Measurements from ENCODE around the gene PTGR2.

Gene PTGR2

GRCh38 chr14:73851567-73852382 lies at the start of gene PTGR2:
Gene PTGR2, plus strand, starts transcription at chr14:73851831. Its CDS starts 7,032 bp downstream, at chr14:73858863.
- H3K4me3 ChIP-seq (ENCODE audit: control insufficient read depth, low read depth, low read length): peak within 1 kb of the TSS; percentile 72
- peak; percentile 82 for DNase-seq (ENCODE audit: low read depth)
- TF ChIP-seq, protein P1, sequence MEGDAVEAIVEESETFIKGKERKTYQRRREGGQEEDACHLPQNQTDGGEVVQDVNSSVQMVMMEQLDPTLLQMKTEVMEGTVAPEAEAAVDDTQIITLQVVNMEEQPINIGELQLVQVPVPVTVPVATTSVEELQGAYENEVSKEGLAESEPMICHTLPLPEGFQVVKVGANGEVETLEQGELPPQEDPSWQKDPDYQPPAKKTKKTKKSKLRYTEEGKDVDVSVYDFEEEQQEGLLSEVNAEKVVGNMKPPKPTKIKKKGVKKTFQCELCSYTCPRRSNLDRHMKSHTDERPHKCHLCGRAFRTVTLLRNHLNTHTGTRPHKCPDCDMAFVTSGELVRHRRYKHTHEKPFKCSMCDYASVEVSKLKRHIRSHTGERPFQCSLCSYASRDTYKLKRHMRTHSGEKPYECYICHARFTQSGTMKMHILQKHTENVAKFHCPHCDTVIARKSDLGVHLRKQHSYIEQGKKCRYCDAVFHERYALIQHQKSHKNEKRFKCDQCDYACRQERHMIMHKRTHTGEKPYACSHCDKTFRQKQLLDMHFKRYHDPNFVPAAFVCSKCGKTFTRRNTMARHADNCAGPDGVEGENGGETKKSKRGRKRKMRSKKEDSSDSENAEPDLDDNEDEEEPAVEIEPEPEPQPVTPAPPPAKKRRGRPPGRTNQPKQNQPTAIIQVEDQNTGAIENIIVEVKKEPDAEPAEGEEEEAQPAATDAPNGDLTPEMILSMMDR (IDR thresholded peaks at IDR 0.05; ENCODE audit: control insufficient read depth, insufficient read depth, low read depth, low read length, missing control alignments): peak; percentile 10

DNA sequence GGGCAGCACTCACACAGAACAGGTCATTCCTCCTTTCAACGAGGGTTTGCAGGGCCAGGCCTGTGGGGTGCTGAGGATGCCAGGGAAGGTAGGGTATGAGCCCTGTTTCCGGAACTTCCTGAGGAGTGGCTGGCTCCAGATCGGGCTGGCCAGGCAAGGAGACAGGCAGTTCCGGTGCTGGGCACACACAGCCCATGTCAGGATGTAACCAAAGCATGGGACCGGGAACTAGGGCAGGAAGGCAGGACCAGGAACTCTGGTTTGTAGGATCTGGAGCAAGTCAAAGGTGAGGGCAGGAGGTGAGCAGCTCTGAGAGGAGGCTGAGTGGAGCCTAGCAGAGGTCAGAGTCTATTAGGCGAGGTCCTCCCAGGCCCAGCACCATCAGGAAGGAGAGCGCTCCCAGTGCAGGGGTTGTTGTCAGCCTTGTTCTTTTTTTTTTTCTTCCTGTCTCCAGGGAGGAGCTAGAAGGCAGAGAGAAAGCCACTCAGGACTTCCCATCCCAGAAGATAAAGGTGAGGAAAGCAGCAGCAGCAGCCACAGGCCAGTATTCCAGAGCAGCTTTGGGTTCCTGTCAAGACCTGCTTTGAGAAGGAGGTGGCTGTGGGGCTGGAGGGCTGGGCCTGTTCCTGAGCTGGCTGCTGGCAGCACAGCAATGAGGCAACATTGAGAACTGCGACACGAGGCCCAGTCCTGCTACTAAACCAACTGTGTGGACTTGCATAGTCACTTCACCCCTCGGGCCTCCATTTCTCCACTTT lies 49.0 kb upstream of the PTGR2 start:
- TF ChIP-seq, protein P1 (IDR thresholded peaks at IDR 0.05; ENCODE audit: control insufficient read depth, insufficient read depth, low read depth, low read length, missing control alignments): no peak
- no peak for DNase-seq (ENCODE audit: low read depth)
- H3K4me3 ChIP-seq (ENCODE audit: control insufficient read depth, low read depth, low read length): no peak overlapping the region

GRCh38 chr14:73804636-73805035 lies 47.0 kb upstream of the PTGR2 start:
- no peak for DNase-seq (ENCODE audit: low read depth)
- H3K4me3 ChIP-seq (ENCODE audit: control insufficient read depth, low read depth, low read length): no peak overlapping the region
- TF ChIP-seq, protein P1 (IDR thresholded peaks at IDR 0.05; ENCODE audit: control insufficient read depth, insufficient read depth, low read depth, low read length, missing control alignments): no peak

- DNase-seq (ENCODE audit: low read depth): no peak
- H3K4me3 ChIP-seq (ENCODE audit: control insufficient read depth, low read depth, low read length): no peak overlapping the region
- TF ChIP-seq, protein P1 (IDR thresholded peaks at IDR 0.05; ENCODE audit: control insufficient read depth, insufficient read depth, low read depth, low read length, missing control alignments): no peak
Measured at GRCh38 chr14:73807457-73807856, 44.2 kb upstream of the PTGR2 start.

DNA sequence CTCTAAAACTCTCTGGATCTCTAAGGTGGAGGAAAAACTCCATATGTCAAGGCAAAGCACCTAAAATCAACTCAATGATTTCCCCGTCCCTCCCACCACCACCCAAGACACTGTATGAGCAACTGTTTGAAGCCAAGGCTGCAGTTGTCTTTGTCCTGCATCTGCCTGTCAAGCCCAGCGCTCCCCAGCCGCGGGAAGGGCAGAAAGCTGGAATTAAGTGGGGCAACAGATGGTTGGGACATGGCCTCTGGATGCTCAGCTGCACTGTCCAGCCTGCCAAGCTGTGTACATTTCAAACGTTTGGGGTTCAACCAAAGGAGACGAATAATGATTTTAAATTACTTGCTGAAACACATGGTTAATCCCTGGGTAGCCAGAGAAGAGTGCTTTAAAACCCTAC lies 42.2 kb upstream of the PTGR2 start:
- DNase-seq (ENCODE audit: low read depth): no peak
- TF ChIP-seq, protein P1 (IDR thresholded peaks at IDR 0.05; ENCODE audit: control insufficient read depth, insufficient read depth, low read depth, low read length, missing control alignments): no peak
- no peak overlapping the region for H3K4me3 ChIP-seq (ENCODE audit: control insufficient read depth, low read depth, low read length)

DNA sequence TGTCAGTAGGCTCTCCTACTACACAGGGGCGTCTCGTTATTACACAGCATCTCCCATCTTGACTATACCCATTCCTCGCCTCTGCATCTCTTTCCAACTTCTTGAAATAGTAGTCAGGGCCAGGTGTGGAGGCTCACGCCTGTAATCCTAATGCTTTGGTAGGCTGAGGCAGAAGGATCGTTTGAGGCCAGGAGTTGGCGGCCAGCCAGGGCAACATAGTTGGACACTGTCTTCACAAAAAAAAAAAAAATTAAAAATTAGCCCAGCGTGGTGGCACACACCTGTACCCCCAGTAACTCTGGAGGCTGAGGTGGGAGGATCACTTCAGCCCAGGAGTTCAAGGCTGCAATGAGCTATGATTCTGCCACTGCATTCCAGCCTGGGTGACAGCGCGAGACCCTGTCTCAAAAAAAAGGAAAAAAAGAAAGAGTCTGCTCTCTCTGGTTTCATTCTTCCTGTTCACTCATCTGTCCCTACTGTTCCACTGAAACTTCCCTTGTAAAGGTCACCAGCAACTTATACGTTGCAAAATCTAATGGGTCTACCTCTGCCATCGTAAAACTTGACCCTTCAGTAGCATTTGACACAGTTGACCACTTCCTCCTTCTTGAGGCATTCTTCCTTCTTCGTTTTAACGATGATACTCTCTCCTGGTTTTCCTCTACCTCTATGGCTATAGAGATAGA lies 41.0 kb upstream of the PTGR2 start:
- TF ChIP-seq, protein P1 (IDR thresholded peaks at IDR 0.05; ENCODE audit: control insufficient read depth, insufficient read depth, low read depth, low read length, missing control alignments): no peak
- H3K4me3 ChIP-seq (ENCODE audit: control insufficient read depth, low read depth, low read length): no peak overlapping the region
- no peak for DNase-seq (ENCODE audit: low read depth)
